H1 (cell line): ENCODE measurements around the gene OOSP3. TPM values are rescaled to one million over a fixed set of nuclear protein-coding genes. Genes with fewer than 3 reads are reported as not detected.

Source experiments
- CTCF ChIA-PET: fragments of 300-600 bp; sonication (Branson Sonifier 250); formaldehyde crosslinking; loops from one replicate; lab custom pipeline; 2021; ENCODE audit not compliant: partially characterized antibody; lab: Charles Lee
- POLR2A ChIA-PET: fragments of 300-600 bp; sonication (Branson Sonifier 250); formaldehyde crosslinking; loops from one replicate; lab custom pipeline; 2021; ENCODE audit warnings: inconsistent platforms; ENCODE audit not compliant: partially characterized antibody; lab: Charles Lee
- DNase-seq, 2 experiments: peaks; one replicate each; pipeline versions ENCODE4 v3.0.0 to v3.0.0-alpha.2; 2010 to 2022; ENCODE audit warnings: low spot score in 2 of 2, low read depth in 1 of 2, mixed read lengths in 1 of 2
- FAIRE-seq: peaks from 2 replicates; lab custom pipeline; 2011; peaks lifted over from hg19 to GRCh38; lab: Jason Lieb, UNC
- H2AFZ ChIP-seq: 2 replicates; pipeline ENCODE4 v1.8.1; 2012; ENCODE audit warnings: low read length, inconsistent platforms
- H2AK5ac ChIP-seq: 2 replicates; pipeline ENCODE4 v1.6.1; 2013; ENCODE audit warnings: low read depth, low read length
- H2BK120ac ChIP-seq: replicated peaks from 2 replicates; pipeline ENCODE3; 2013; ENCODE audit warnings: low read depth, low read length, inconsistent platforms
- H2BK12ac ChIP-seq: 2 replicates; pipeline ENCODE4 v1.6.1; 2013; ENCODE audit warnings: low read depth, low read length
- H2BK15ac ChIP-seq: 2 replicates; pipeline ENCODE4 v1.6.1; 2013; ENCODE audit warnings: low read length
- H2BK20ac ChIP-seq: 2 replicates; pipeline ENCODE4 v1.6.1; 2013; ENCODE audit warnings: low read length
- H2BK5ac ChIP-seq: 2 replicates; pipeline ENCODE4 v1.6.1; 2013; ENCODE audit warnings: low read depth, low read length
- H3K14ac ChIP-seq: 2 replicates; pipeline ENCODE4 v1.6.1; 2013; ENCODE audit warnings: inconsistent platforms; ENCODE audit not compliant: insufficient read length
- H3K18ac ChIP-seq: 2 replicates; pipeline ENCODE4 v1.6.1; 2013; ENCODE audit warnings: low read length; ENCODE audit errors: extremely low read depth
- H3K23ac ChIP-seq: 2 replicates; pipeline ENCODE4 v1.6.1; 2013; ENCODE audit warnings: inconsistent platforms; ENCODE audit not compliant: insufficient read length
- H3K23me2 ChIP-seq: 2 replicates; pipeline ENCODE4 v1.6.1; 2013; ENCODE audit warnings: low read depth, low read length
- H3K27ac ChIP-seq: 2 replicates; pipeline ENCODE4 v1.6.1; 2011; ENCODE audit warnings: low read depth, low read length, inconsistent platforms
- H3K27me3 ChIP-seq, 4 experiments: replicated peaks in 1 of 4; 1 replicate in 1 of 4; 2 replicates in 3 of 4; pipeline versions ENCODE4 v1.6.1 to v1.8.1; 2011 to 2013; ENCODE audit warnings: low read length in 3 of 4, mild to moderate bottlenecking in 3 of 4, inconsistent platforms in 2 of 4, mixed read lengths in 2 of 4, moderate library complexity in 1 of 4; ENCODE audit not compliant: control insufficient read depth in 3 of 4, insufficient read depth in 3 of 4; ENCODE audit errors: extremely low read depth in 1 of 4
- H3K36me3 ChIP-seq, 4 experiments: 2 replicates each; pipeline versions ENCODE4 v1.6.1 to v1.8.1; 2011 to 2013; ENCODE audit warnings: mild to moderate bottlenecking in 4 of 4, low read length in 3 of 4, moderate library complexity in 2 of 4, control low read depth in 1 of 4, inconsistent platforms in 1 of 4; ENCODE audit not compliant: insufficient read depth in 4 of 4, control insufficient read depth in 2 of 4
- H3K4ac ChIP-seq: replicated peaks from 2 replicates; pipeline ENCODE3; 2013; ENCODE audit warnings: low read length, low read depth, mixed read lengths, inconsistent platforms; ENCODE audit not compliant: insufficient read length
- H3K4me1 ChIP-seq, 4 experiments: replicated peaks in 1 of 4; 1 replicate in 1 of 4; 2 replicates in 3 of 4; pipeline versions ENCODE4 v1.6.1 to v1.8.1; 2011 to 2013; ENCODE audit warnings: low read length in 3 of 4, inconsistent platforms in 2 of 4, mixed read lengths in 1 of 4; ENCODE audit not compliant: insufficient read depth in 4 of 4, control insufficient read depth in 3 of 4
- H3K4me2 ChIP-seq, 2 experiments: 2 replicates each; pipeline versions ENCODE4 v1.6.1 to v1.8.1; 2011 to 2013; ENCODE audit warnings: low read depth in 2 of 2, low read length in 2 of 2, control low read depth in 1 of 2, inconsistent platforms in 1 of 2, mild to moderate bottlenecking in 1 of 2; ENCODE audit not compliant: insufficient read depth in 1 of 2
- H3K4me3 ChIP-seq, 4 experiments: fragments of 200-600, 300-600 bp in 1 of 4; sonication (generic), shearing (Covaris generic), sonication (Bioruptor Twin) in 1 of 4; 2 replicates each; pipeline versions ENCODE4 v1.5.1 to v1.8.1; 2011 to 2016; ENCODE audit warnings: low read length in 4 of 4, low read depth in 3 of 4, control low read depth in 2 of 4, inconsistent platforms in 2 of 4, mild to moderate bottlenecking in 2 of 4, mixed read lengths in 1 of 4, moderate library complexity in 1 of 4; ENCODE audit not compliant: insufficient read depth in 2 of 4; ENCODE audit errors: extremely low read depth in 1 of 4
- H3K56ac ChIP-seq: replicated peaks from 2 replicates; pipeline ENCODE3; 2013; ENCODE audit warnings: low read depth, mild to moderate bottlenecking, mixed read lengths, low read length, inconsistent platforms; ENCODE audit not compliant: insufficient read length
- H3K79me1 ChIP-seq: 2 replicates; pipeline ENCODE4 v1.6.1; 2013; ENCODE audit warnings: low read depth, low read length, control low read depth
- H3K79me2 ChIP-seq, 2 experiments: 2 replicates each; pipeline versions ENCODE4 v1.6.1 to v1.8.1; 2012 to 2013; ENCODE audit warnings: low read length in 2 of 2, mild to moderate bottlenecking in 2 of 2, inconsistent platforms in 1 of 2; ENCODE audit not compliant: insufficient read depth in 2 of 2, control insufficient read depth in 1 of 2
- H3K9ac ChIP-seq, 4 experiments: replicated peaks in 1 of 4; 1 replicate in 1 of 4; 2 replicates in 3 of 4; pipeline versions ENCODE4 v1.6.1 to v1.8.1; 2011 to 2013; ENCODE audit warnings: low read depth in 3 of 4, low read length in 3 of 4, control low read depth in 2 of 4, mild to moderate bottlenecking in 2 of 4, moderate library complexity in 2 of 4, inconsistent platforms in 1 of 4; ENCODE audit errors: extremely low read depth in 1 of 4
- H3K9me3 ChIP-seq, 2 experiments: 2 replicates each; pipeline versions ENCODE4 v1.6.1 to v1.8.1; 2012 to 2013; ENCODE audit warnings: mild to moderate bottlenecking in 2 of 2, moderate library complexity in 2 of 2, control low read depth in 1 of 2, inconsistent platforms in 1 of 2, low read depth in 1 of 2, low read length in 1 of 2, mixed read lengths in 1 of 2; ENCODE audit not compliant: insufficient read depth in 2 of 2
- H4K20me1 ChIP-seq, 2 experiments: replicated peaks in 1 of 2; 2 replicates each; pipeline versions ENCODE3 to v1.8.1; 2011 to 2013; ENCODE audit warnings: inconsistent platforms in 2 of 2, low read length in 2 of 2, mild to moderate bottlenecking in 1 of 2; ENCODE audit not compliant: insufficient read depth in 2 of 2, control insufficient read depth in 1 of 2
- H4K5ac ChIP-seq: 2 replicates; pipeline ENCODE4 v1.6.1; 2013; ENCODE audit warnings: low read length, low read depth, mixed read lengths, inconsistent platforms; ENCODE audit not compliant: insufficient read length
- H4K8ac ChIP-seq: 2 replicates; pipeline ENCODE4 v1.8.0; 2013; ENCODE audit warnings: mild to moderate bottlenecking, moderate library complexity, low read length, inconsistent platforms; ENCODE audit not compliant: insufficient read depth; ENCODE audit errors: extremely low read depth
- H4K91ac ChIP-seq: replicated peaks from 2 replicates; pipeline ENCODE3; 2013; ENCODE audit warnings: low read length, mixed read lengths, inconsistent platforms; ENCODE audit not compliant: insufficient read length
- CHD1 ChIP-seq: IDR thresholded peaks from 2 replicates; pipeline ENCODE4 v1.6.1; 2012; ENCODE audit warnings: low read depth, low read length, improper control_type of control experiment
- CTBP2 ChIP-seq: IDR thresholded peaks from 2 replicates; pipeline ENCODE4 v1.7.0; 2011; ENCODE audit warnings: borderline replicate concordance, mild to moderate bottlenecking, moderate library complexity, mixed read lengths, low read length; ENCODE audit not compliant: insufficient read depth, insufficient read length
- GABPA ChIP-seq: IDR thresholded peaks from 2 replicates; pipeline ENCODE4 v1.6.1; 2011; ENCODE audit warnings: mild to moderate bottlenecking, low read length, moderate library complexity, borderline replicate concordance; ENCODE audit not compliant: insufficient read depth
- KDM4A ChIP-seq: IDR thresholded peaks from one replicate; pipeline ENCODE4 v1.7.1; 2012; ENCODE audit warnings: low read depth, mild to moderate bottlenecking, moderate library complexity, low read length, inconsistent platforms; ENCODE audit not compliant: severe bottlenecking
- MAX ChIP-seq: IDR thresholded peaks from 2 replicates; pipeline ENCODE4 v1.6.1; 2012; ENCODE audit warnings: inconsistent platforms
- RAD21 ChIP-seq, 2 experiments: IDR thresholded peaks in 1 of 2; conservative IDR thresholded peaks in 1 of 2; 2 replicates each; pipeline ENCODE4 v1.6.1; 2011; ENCODE audit warnings: low read depth in 2 of 2, low read length in 2 of 2, improper control_type of control experiment in 1 of 2, inconsistent platforms in 1 of 2, mild to moderate bottlenecking in 1 of 2, moderate library complexity in 1 of 2
- SAP30 ChIP-seq: fragments of 300-600 bp; sonication (generic); IDR thresholded peaks from 2 replicates; pipeline ENCODE4 v1.7.1; 2012; ENCODE audit warnings: low read length, moderate library complexity, mild to moderate bottlenecking, inconsistent platforms; ENCODE audit not compliant: insufficient read depth, insufficient replicate concordance
- SIRT6 ChIP-seq: IDR thresholded peaks from one replicate; pipeline ENCODE4 v1.7.1; 2012; ENCODE audit warnings: low read length, inconsistent platforms
- TAF7 ChIP-seq: optimal IDR thresholded peaks from 2 replicates; pipeline ENCODE3; 2011; ENCODE audit warnings: low read depth, mild to moderate bottlenecking, inconsistent platforms, low read length, moderate library complexity, borderline replicate concordance
- YY1 ChIP-seq: IDR thresholded peaks from 2 replicates; pipeline ENCODE4 v1.6.1; 2011; ENCODE audit warnings: low read depth, mild to moderate bottlenecking, low read length
- WGBS, 2 experiments: shearing (Covaris generic) in 1 of 2; methylation state at CpG; one replicate each; pipeline versions ENCODE4 v1.1.6 to v1.1.7; 2013 to 2015; ENCODE audit warnings: low lambda C conversion rate in 2 of 2, mixed read lengths in 2 of 2, inconsistent platforms in 1 of 2, low coverage in 1 of 2, missing lambda C conversion rate in 1 of 2; ENCODE audit not compliant: insufficient replicate concordance in 2 of 2, insufficient coverage in 1 of 2, insufficient read length in 1 of 2; ENCODE audit errors: extremely low coverage in 1 of 2, missing lambda C conversion rate in 1 of 2; 5-methylcytosine and 5-hydroxymethylcytosine counted together
- polyA plus RNA-seq, 7 experiments: library from polyadenylated mRNA; depleted of rRNA in 3 of 7; stranded (reverse) in 5 of 7; unstranded in 2 of 7; fragments of >200 nt in 5 of 7; fragments of 200-250 nt in 2 of 7; gene quantifications; 1 replicate in 5 of 7; 2 replicates in 1 of 7; 4 replicates in 1 of 7; pipeline versions ENCODE4 v1.2.1 to v1.2.3, GENCODE V29; 2011 to 2013; ENCODE audit warnings: missing spikeins in 2 of 7, mixed read lengths in 2 of 7
- total RNA-seq: library from RNA; stranded (reverse); fragmentation: NEBNext Ultra II Directional; extraction: Animal tissue kit (Norgen Biotek cat#: 25700); gene quantifications from 2 replicates; pipeline ENCODE4 v1.2.1, GENCODE V29; 2021
- TF ChIP-seq, protein P1 (sequence below), 3 experiments: IDR thresholded peaks; 1 replicate in 2 of 3; 2 replicates in 1 of 3; pipeline versions ENCODE4 v1.5.1 to v1.6.1; 2011; ENCODE audit warnings: low read length in 3 of 3, mild to moderate bottlenecking in 3 of 3, inconsistent platforms in 2 of 3, low read depth in 1 of 3, moderate library complexity in 1 of 3; ENCODE audit not compliant: insufficient read depth in 1 of 3; ENCODE audit errors: control extremely low read depth in 1 of 3

OOSP3 gene
- total and polyA plus RNA-seq, 2 of the 8 experiments (the other 6 are each of a cell fraction or from before 2014, with no cell fraction given): not detected

DNA sequence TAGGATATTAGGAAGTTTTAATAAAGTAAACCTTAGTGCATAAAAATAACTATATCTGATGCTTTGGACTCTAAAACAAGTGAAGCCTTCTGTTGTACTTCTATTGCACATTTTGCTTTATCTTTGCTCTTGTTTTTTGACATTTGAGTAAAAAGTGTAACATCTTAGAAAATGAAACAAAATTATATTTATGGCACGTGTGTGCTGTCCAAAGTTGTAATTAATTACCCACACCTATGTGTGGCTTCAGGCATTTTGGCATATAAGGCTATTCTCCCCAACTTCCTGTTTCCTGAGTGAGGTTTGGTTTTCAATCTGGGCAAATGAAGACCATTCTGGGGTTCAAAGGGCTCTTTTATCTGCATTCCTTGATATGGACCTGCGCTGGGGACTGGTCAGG, 59.5 kb downstream of the OOSP3 start, which contains the start of gene OOSP1:
OOSP1 (plus strand) TSS at position 301 of the 400 bp plus-strand sequence; CDS start at position 324, 23 bp downstream.
- no peaks in the 10 kb centered on the region for H3K27me3 ChIP-seq
- 87% methylated on average over 2 of the region's 2 CpGs; no CpG with 5 or more reads in 1 of the 2 experiments for WGBS, 2 experiments
- no peak within 1 kb of the TSS for H3K23ac ChIP-seq
- no peak within 1 kb of the TSS for H3K9ac ChIP-seq
- H2BK12ac ChIP-seq: no peak within 1 kb of the TSS
- no peak within 1 kb of the TSS for H4K8ac ChIP-seq
- no peak within 1 kb of the TSS for H2BK15ac ChIP-seq
- H4K20me1 ChIP-seq: no peaks in the 10 kb centered on the region
- no peak within 1 kb of the TSS for H2BK5ac ChIP-seq
- H3K36me3 ChIP-seq: no peaks in the 10 kb centered on the region
- no peak within 1 kb of the TSS for H3K4ac ChIP-seq
- ChIA-PET POLR2A (no interaction called here), CTCF (interaction anchor here (1.2 kb wide), 1 partner anchor 19 kb away, joined by 5 read pairs; no protein-coding TSS in a partner anchor)
- no peak within 1 kb of the TSS for H3K18ac ChIP-seq
- no peaks in the 10 kb centered on the region for H3K23me2 ChIP-seq
- H2AFZ ChIP-seq: no peak within 1 kb of the TSS
- H3K56ac ChIP-seq: no peak within 1 kb of the TSS
- FAIRE-seq (no peak), DNase-seq (no peak)
- H3K27ac ChIP-seq: no peak within 1 kb of the TSS
- no peaks in the 10 kb centered on the region for H3K79me2 ChIP-seq
- H4K5ac ChIP-seq: no peak within 1 kb of the TSS
- H3K79me1 ChIP-seq: no peaks in the 10 kb centered on the region
- H3K4me3 ChIP-seq: no peak within 1 kb of the TSS
- no peak within 1 kb of the TSS for H3K14ac ChIP-seq
- H4K91ac ChIP-seq: no peak within 1 kb of the TSS
- H2BK120ac ChIP-seq: no peak within 1 kb of the TSS
- no peak within 1 kb of the TSS for H2BK20ac ChIP-seq
- H3K4me2 ChIP-seq: no peak within 1 kb of the TSS
- H3K9me3 ChIP-seq: no peaks in the 10 kb centered on the region
- no peaks in the 10 kb centered on the region for H3K4me1 ChIP-seq
- H2AK5ac ChIP-seq: no peak within 1 kb of the TSS
- TF ChIP-seq SIRT6 (no peak), GABPA (no peak), TAF7 (no peak), SAP30 (no peak), YY1 (no peak), CHD1 (no peak), RAD21 (IDR thresholded peaks at IDR 0.05 in 1 of 2, conservative IDR thresholded peaks at IDR 0.05 in 1 of 2; ENCODE audit: low read depth in 2 of 2, low read length in 2 of 2) (no peak), MAX (no peak), CTBP2 (no peak), KDM4A (no peak)
- TF ChIP-seq, protein P1, sequence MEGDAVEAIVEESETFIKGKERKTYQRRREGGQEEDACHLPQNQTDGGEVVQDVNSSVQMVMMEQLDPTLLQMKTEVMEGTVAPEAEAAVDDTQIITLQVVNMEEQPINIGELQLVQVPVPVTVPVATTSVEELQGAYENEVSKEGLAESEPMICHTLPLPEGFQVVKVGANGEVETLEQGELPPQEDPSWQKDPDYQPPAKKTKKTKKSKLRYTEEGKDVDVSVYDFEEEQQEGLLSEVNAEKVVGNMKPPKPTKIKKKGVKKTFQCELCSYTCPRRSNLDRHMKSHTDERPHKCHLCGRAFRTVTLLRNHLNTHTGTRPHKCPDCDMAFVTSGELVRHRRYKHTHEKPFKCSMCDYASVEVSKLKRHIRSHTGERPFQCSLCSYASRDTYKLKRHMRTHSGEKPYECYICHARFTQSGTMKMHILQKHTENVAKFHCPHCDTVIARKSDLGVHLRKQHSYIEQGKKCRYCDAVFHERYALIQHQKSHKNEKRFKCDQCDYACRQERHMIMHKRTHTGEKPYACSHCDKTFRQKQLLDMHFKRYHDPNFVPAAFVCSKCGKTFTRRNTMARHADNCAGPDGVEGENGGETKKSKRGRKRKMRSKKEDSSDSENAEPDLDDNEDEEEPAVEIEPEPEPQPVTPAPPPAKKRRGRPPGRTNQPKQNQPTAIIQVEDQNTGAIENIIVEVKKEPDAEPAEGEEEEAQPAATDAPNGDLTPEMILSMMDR (IDR thresholded peaks at IDR 0.05; ENCODE audit: control extremely low read depth in 1 of 3, insufficient read depth in 1 of 3, low read depth in 1 of 3, low read length in 3 of 3): no peak
